PFSK-1 (cell line): ENCODE results near the gene RAPGEF2.

Experiments used
- FOXP2 ChIP-seq: optimal IDR thresholded peaks from 2 replicates; pipeline ENCODE3; 2011; ENCODE audit warnings: borderline replicate concordance, control low read depth, inconsistent platforms; ENCODE audit not compliant: insufficient read depth; ENCODE audit errors: extremely low read length, extremely low read depth
- POLR2AphosphoS5 ChIP-seq: IDR thresholded peaks from 2 replicates; pipeline ENCODE4 v1.6.1; 2012; ENCODE audit warnings: low read depth, mild to moderate bottlenecking, control low read depth, low read length, moderate library complexity
- REST ChIP-seq, 2 experiments: IDR thresholded peaks; 2 replicates each; pipeline versions ENCODE4 v1.6.1 to v1.8.0; 2011 to 2012; ENCODE audit warnings: low read depth in 2 of 2, low read length in 2 of 2, control low read depth in 1 of 2, inconsistent platforms in 1 of 2, mild to moderate bottlenecking in 1 of 2, moderate library complexity in 1 of 2; ENCODE audit not compliant: insufficient read depth in 1 of 2
- SIN3A ChIP-seq: IDR thresholded peaks from 2 replicates; pipeline ENCODE4 v1.6.1; 2012; ENCODE audit warnings: mild to moderate bottlenecking, low read length, moderate library complexity, borderline replicate concordance; ENCODE audit not compliant: insufficient read depth
- TAF1 ChIP-seq: IDR thresholded peaks from 2 replicates; pipeline ENCODE4 v1.6.1; 2012; ENCODE audit warnings: low read length, control low read depth, borderline replicate concordance; ENCODE audit not compliant: insufficient read depth

RAPGEF2 gene

GRCh38 chr4:159343116-159343515 lies 240.2 kb downstream of the RAPGEF2 start:
- TF ChIP-seq SIN3A = no peak
- TF ChIP-seq REST (IDR thresholded peaks at IDR 0.05; ENCODE audit: insufficient read depth in 1 of 2, low read depth in 2 of 2, low read length in 2 of 2) = no peak
- TF ChIP-seq TAF1 = no peak
- TF ChIP-seq POLR2AphosphoS5 = no peak
- TF ChIP-seq FOXP2 = no peak

- TF ChIP-seq REST (IDR thresholded peaks at IDR 0.05; ENCODE audit: insufficient read depth in 1 of 2, low read depth in 2 of 2, low read length in 2 of 2) (no peak), FOXP2 (no peak), POLR2AphosphoS5 (no peak), TAF1 (no peak), SIN3A (no peak)
Observed at GRCh38 chr4:159344877-159345276, 242.0 kb downstream of the RAPGEF2 start.

GRCh38 chr4:159346681-159347080 lies 243.8 kb downstream of the RAPGEF2 start:
- no peak for TF ChIP-seq FOXP2
- no peak for TF ChIP-seq SIN3A
- TF ChIP-seq TAF1 = no peak
- TF ChIP-seq REST (IDR thresholded peaks at IDR 0.05; ENCODE audit: insufficient read depth in 1 of 2, low read depth in 2 of 2, low read length in 2 of 2) = no peak
- no peak for TF ChIP-seq POLR2AphosphoS5

- TF ChIP-seq TAF1 = no peak
- TF ChIP-seq POLR2AphosphoS5 = no peak
- no peak for TF ChIP-seq REST (IDR thresholded peaks at IDR 0.05; ENCODE audit: insufficient read depth in 1 of 2, low read depth in 2 of 2, low read length in 2 of 2)
- no peak for TF ChIP-seq FOXP2
- no peak for TF ChIP-seq SIN3A
Observed at GRCh38 chr4:159347813-159348212, 244.9 kb downstream of the RAPGEF2 start.

- TF ChIP-seq SIN3A (no peak), FOXP2 (no peak), REST (IDR thresholded peaks at IDR 0.05; ENCODE audit: insufficient read depth in 1 of 2, low read depth in 2 of 2, low read length in 2 of 2) (no peak), TAF1 (no peak), POLR2AphosphoS5 (no peak)
Observed at GRCh38 chr4:159349332-159349731, 246.5 kb downstream of the RAPGEF2 start.
